ENCODE measurements around the gene CEP44.

DNA sequence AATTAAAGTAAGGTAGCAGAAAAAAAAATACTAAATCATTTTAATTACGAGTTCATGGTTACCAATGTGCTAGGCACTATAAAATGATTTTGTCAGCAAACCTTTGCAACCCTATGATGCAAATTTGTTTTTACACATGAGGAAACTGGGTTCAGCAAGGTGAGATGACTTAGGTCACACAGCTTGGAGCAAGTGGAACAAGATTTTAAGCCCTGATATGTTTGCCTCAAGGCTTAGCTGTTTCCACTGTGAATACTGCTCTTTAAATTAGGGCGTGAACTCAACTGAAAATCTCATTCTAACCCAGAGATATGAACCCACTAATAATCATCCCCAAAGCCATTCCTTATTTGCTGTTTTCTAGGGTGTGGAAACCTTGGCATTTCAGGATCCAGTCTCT is 86.3 kb downstream of the CEP44 start:
- TF ChIP-seq CREB1 (IDR thresholded peaks at IDR 0.05; ENCODE audit: low read depth): no peak
- TF ChIP-seq, protein P1, sequence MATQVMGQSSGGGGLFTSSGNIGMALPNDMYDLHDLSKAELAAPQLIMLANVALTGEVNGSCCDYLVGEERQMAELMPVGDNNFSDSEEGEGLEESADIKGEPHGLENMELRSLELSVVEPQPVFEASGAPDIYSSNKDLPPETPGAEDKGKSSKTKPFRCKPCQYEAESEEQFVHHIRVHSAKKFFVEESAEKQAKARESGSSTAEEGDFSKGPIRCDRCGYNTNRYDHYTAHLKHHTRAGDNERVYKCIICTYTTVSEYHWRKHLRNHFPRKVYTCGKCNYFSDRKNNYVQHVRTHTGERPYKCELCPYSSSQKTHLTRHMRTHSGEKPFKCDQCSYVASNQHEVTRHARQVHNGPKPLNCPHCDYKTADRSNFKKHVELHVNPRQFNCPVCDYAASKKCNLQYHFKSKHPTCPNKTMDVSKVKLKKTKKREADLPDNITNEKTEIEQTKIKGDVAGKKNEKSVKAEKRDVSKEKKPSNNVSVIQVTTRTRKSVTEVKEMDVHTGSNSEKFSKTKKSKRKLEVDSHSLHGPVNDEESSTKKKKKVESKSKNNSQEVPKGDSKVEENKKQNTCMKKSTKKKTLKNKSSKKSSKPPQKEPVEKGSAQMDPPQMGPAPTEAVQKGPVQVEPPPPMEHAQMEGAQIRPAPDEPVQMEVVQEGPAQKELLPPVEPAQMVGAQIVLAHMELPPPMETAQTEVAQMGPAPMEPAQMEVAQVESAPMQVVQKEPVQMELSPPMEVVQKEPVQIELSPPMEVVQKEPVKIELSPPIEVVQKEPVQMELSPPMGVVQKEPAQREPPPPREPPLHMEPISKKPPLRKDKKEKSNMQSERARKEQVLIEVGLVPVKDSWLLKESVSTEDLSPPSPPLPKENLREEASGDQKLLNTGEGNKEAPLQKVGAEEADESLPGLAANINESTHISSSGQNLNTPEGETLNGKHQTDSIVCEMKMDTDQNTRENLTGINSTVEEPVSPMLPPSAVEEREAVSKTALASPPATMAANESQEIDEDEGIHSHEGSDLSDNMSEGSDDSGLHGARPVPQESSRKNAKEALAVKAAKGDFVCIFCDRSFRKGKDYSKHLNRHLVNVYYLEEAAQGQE (IDR thresholded peaks at IDR 0.05; ENCODE audit: low read depth): no peak
- TF ChIP-seq, protein P2, sequence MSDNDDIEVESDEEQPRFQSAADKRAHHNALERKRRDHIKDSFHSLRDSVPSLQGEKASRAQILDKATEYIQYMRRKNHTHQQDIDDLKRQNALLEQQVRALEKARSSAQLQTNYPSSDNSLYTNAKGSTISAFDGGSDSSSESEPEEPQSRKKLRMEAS (IDR thresholded peaks at IDR 0.05): no peak
- TF ChIP-seq EP300 (IDR thresholded peaks at IDR 0.05; ENCODE audit: borderline replicate concordance): no peak

All from Ishikawa (cell line).